ENCODE results near the gene MICALL2. TPM values are rescaled to one million over a fixed set of nuclear protein-coding genes. Genes with fewer than 3 reads are reported as not detected.

MICALL2 gene
- polyA plus RNA-seq, 1 donor from 2014 or later, result 12.8 TPM

DNA sequence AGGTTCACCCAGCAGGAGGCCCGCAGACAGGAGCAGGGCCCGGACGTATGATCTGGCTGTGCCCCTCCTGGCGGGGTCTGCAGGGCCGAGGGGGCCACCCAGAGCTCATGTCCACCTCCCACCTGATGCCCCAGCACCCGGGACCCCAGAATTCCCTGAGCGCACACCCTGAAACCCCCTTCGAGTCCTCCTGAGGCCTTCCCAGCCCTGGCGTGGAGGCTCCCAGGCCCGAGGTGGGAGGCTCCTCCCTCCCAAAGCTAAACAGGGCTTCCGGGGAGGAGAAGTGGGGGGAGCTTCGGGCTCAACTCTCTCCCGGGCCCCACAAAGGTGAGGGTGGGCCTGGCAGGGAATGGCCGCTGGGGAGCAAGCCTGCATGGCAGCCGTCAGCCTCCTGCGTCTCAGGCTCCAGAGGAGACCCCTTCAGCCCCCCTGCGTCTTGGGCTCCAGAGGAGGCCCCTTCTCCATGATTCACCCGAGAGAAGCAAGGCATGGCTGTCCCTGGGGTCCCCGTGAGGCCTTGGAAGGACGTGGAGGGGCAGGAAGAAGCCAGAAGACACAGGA, 30.2 kb downstream of the MICALL2 start:
- Histone ChIP-seq H3K4me3 (ENCODE audit: low read length) (no peak overlapping the region), H3K36me3 (ENCODE audit: insufficient read depth, low read length) (no peaks in the 10 kb centered on the region), H3K27ac (ENCODE audit: low read length) (no peak overlapping the region), H3F3A (ENCODE audit: insufficient read depth, low read length, poor library complexity, severe bottlenecking) (no peaks in the 10 kb centered on the region), H3K9ac (ENCODE audit: low read length) (no peak overlapping the region), H2AFZ (ENCODE audit: low read depth, low read length) (no peak overlapping the region), H3K9me3 (ENCODE audit: low read length) (no peaks in the 10 kb centered on the region), H3K79me2 (replicated peaks; ENCODE audit: insufficient read depth, low read length) (no peaks in the 10 kb centered on the region), H3K4me2 (ENCODE audit: low read length) (no peak overlapping the region), H3K9me2 (ENCODE audit: insufficient read depth, low read length) (no peaks in the 10 kb centered on the region), H3K27me3 (ENCODE audit: insufficient read depth, low read depth, low read length) (no peaks in the 10 kb centered on the region), H4K20me1 (ENCODE audit: insufficient read depth) (no peaks in the 10 kb centered on the region)
- TF ChIP-seq TAF1 (IDR thresholded peaks at IDR 0.05; ENCODE audit: low read depth), result no peak
- TF ChIP-seq, protein P1, sequence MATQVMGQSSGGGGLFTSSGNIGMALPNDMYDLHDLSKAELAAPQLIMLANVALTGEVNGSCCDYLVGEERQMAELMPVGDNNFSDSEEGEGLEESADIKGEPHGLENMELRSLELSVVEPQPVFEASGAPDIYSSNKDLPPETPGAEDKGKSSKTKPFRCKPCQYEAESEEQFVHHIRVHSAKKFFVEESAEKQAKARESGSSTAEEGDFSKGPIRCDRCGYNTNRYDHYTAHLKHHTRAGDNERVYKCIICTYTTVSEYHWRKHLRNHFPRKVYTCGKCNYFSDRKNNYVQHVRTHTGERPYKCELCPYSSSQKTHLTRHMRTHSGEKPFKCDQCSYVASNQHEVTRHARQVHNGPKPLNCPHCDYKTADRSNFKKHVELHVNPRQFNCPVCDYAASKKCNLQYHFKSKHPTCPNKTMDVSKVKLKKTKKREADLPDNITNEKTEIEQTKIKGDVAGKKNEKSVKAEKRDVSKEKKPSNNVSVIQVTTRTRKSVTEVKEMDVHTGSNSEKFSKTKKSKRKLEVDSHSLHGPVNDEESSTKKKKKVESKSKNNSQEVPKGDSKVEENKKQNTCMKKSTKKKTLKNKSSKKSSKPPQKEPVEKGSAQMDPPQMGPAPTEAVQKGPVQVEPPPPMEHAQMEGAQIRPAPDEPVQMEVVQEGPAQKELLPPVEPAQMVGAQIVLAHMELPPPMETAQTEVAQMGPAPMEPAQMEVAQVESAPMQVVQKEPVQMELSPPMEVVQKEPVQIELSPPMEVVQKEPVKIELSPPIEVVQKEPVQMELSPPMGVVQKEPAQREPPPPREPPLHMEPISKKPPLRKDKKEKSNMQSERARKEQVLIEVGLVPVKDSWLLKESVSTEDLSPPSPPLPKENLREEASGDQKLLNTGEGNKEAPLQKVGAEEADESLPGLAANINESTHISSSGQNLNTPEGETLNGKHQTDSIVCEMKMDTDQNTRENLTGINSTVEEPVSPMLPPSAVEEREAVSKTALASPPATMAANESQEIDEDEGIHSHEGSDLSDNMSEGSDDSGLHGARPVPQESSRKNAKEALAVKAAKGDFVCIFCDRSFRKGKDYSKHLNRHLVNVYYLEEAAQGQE (IDR thresholded peaks at IDR 0.05; ENCODE audit: borderline replicate concordance), result no peak
- no peak for TF ChIP-seq EP300 (conservative IDR thresholded peaks at IDR 0.05; ENCODE audit: poor library complexity, severe bottlenecking)
- no peak for TF ChIP-seq POLR2AphosphoS5 (IDR thresholded peaks at IDR 0.05)
- TF ChIP-seq RAD21 (conservative IDR thresholded peaks at IDR 0.05), result no peak
- TF ChIP-seq SMC3 (conservative IDR thresholded peaks at IDR 0.05; ENCODE audit: poor library complexity), result no peak
- TF ChIP-seq EZH2 (IDR thresholded peaks at IDR 0.05; ENCODE audit: borderline replicate concordance, insufficient read depth, low read length, poor library complexity, severe bottlenecking), result no peak
- TF ChIP-seq MXI1 (conservative IDR thresholded peaks at IDR 0.05; ENCODE audit: poor library complexity, severe bottlenecking), result no peak
- TF ChIP-seq, protein P2, sequence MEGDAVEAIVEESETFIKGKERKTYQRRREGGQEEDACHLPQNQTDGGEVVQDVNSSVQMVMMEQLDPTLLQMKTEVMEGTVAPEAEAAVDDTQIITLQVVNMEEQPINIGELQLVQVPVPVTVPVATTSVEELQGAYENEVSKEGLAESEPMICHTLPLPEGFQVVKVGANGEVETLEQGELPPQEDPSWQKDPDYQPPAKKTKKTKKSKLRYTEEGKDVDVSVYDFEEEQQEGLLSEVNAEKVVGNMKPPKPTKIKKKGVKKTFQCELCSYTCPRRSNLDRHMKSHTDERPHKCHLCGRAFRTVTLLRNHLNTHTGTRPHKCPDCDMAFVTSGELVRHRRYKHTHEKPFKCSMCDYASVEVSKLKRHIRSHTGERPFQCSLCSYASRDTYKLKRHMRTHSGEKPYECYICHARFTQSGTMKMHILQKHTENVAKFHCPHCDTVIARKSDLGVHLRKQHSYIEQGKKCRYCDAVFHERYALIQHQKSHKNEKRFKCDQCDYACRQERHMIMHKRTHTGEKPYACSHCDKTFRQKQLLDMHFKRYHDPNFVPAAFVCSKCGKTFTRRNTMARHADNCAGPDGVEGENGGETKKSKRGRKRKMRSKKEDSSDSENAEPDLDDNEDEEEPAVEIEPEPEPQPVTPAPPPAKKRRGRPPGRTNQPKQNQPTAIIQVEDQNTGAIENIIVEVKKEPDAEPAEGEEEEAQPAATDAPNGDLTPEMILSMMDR (IDR thresholded peaks at IDR 0.05; ENCODE audit: poor library complexity, severe bottlenecking), result no peak

DNA sequence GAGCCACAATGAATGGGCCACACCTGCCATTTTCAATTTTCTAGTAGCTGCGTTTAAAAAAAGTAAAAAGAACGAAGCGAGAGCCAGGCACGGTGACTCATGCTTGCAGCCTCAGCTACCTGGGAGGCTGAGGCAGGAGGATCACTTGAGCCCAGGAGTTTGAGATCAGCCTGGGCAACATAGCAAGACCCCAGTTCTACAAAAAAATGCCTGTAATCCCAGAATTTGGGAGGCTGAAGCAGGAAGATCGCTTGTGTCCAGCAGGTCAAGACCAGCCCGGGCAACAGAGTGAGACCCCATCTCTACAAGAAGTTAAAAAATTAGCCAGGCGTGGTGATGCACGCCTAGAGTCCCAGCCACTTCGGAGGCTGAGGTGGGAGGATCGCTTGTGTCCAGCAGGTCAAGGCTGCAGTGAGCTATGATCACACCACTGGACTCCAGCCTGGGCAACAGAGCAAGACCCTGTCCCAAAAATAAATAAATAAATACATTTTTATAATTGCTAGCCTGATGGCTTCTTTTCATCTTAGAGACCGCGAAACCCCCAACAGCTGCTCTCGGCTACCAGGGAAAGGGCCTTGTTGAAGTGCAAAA, 32.1 kb downstream of the MICALL2 start:
- Histone ChIP-seq H2AFZ (ENCODE audit: low read depth, low read length) (no peak overlapping the region), H3K36me3 (ENCODE audit: insufficient read depth, low read length) (no peaks in the 10 kb centered on the region), H3K9me3 (ENCODE audit: low read length) (no peaks in the 10 kb centered on the region), H3K27me3 (ENCODE audit: insufficient read depth, low read depth, low read length) (no peaks in the 10 kb centered on the region), H3K4me2 (ENCODE audit: low read length) (no peak overlapping the region), H4K20me1 (ENCODE audit: insufficient read depth) (no peaks in the 10 kb centered on the region), H3K27ac (ENCODE audit: low read length) (no peak overlapping the region), H3K79me2 (replicated peaks; ENCODE audit: insufficient read depth, low read length) (no peaks in the 10 kb centered on the region), H3K9ac (ENCODE audit: low read length) (no peak overlapping the region), H3K9me2 (ENCODE audit: insufficient read depth, low read length) (no peaks in the 10 kb centered on the region), H3K4me3 (ENCODE audit: low read length) (no peak overlapping the region), H3F3A (ENCODE audit: insufficient read depth, low read length, poor library complexity, severe bottlenecking) (no peaks in the 10 kb centered on the region)
- TF ChIP-seq TAF1 (IDR thresholded peaks at IDR 0.05; ENCODE audit: low read depth) (no peak), POLR2AphosphoS5 (IDR thresholded peaks at IDR 0.05) (no peak), SMC3 (conservative IDR thresholded peaks at IDR 0.05; ENCODE audit: poor library complexity) (no peak), EP300 (conservative IDR thresholded peaks at IDR 0.05; ENCODE audit: poor library complexity, severe bottlenecking) (no peak), EZH2 (IDR thresholded peaks at IDR 0.05; ENCODE audit: borderline replicate concordance, insufficient read depth, low read length, poor library complexity, severe bottlenecking) (no peak), MXI1 (conservative IDR thresholded peaks at IDR 0.05; ENCODE audit: poor library complexity, severe bottlenecking) (no peak)
- TF ChIP-seq, protein P1 (IDR thresholded peaks at IDR 0.05; ENCODE audit: borderline replicate concordance), result no peak

Measured in neural cell (in vitro differentiated cells).